ENCODE data around the gene ITGA7. TPM values are rescaled to one million over a fixed set of nuclear protein-coding genes. Genes with fewer than 3 reads are reported as not detected.

The ITGA7 gene
- total RNA-seq, 1 experiment from 2014 or later = 2.1 TPM

- Mint-ChIP-seq H3K27ac (ENCODE audit: low read depth, unreplicated experiment) (no peak overlapping the region), H3K36me3 (ENCODE audit: insufficient read depth, unreplicated experiment) (peaks cover 35% of the 10 kb centered on the region), H3K4me3 (ENCODE audit: unreplicated experiment) (no peak overlapping the region), H3K27me3 (ENCODE audit: insufficient read depth, unreplicated experiment) (peaks cover 12% of the 10 kb centered on the region), H3K4me1 (ENCODE audit: insufficient read depth, unreplicated experiment) (peaks cover 23% of the 10 kb centered on the region), H3K9me3 (ENCODE audit: unreplicated experiment) (no peaks in the 10 kb centered on the region)
- ChIA-PET POLR2A (interaction anchor here (0.5 to 2.7 kb wide), 5 partner anchors 8 to 228 kb away, joined by 3 to 14 read pairs (median 3); partner anchors contain the start of genes ORMDL2 and SARNP), CTCF (interaction anchor here (0.7 to 3.8 kb wide), 6 partner anchors 9 to 294 kb away, joined by 3 to 36 read pairs (median 4); partner anchors contain the start of gene CD63)
- no peak for DNase-seq (ENCODE audit: unreplicated experiment)
- BruUV-seq (replicated peaks) = no TSS peak
- intact Hi-C loops (cut with micrococcal nuclease) = no loop called here
- TF ChIP-seq CTCF (IDR thresholded peaks at IDR 0.05; ENCODE audit: unreplicated experiment) = no peak
These were observed 39.2 kb upstream of the ITGA7 start for GRCh38 chr12:55746913-55747231.

- CTCF ChIA-PET = interaction anchor here (0.5 to 3.8 kb wide), 8 partner anchors 8 to 584 kb away, joined by 3 to 36 read pairs (median 4); partner anchors contain the start of gene CD63
- no TSS peak for BruUV-seq (replicated peaks)
- no peak overlapping the region for H3K4me3 Mint-ChIP-seq (ENCODE audit: unreplicated experiment)
- intact Hi-C loops (cut with micrococcal nuclease) = no loop called here
- POLR2A ChIA-PET = interaction anchor here (0.5 to 2.7 kb wide), 5 partner anchors 8 to 1466 kb away, joined by 3 to 14 read pairs (median 3); partner anchors contain the start of genes CBX5, ORMDL2 and SARNP
- H3K27ac Mint-ChIP-seq (ENCODE audit: low read depth, unreplicated experiment) = no peak overlapping the region
- TF ChIP-seq CTCF (IDR thresholded peaks at IDR 0.05; ENCODE audit: unreplicated experiment) = no peak
- H3K27me3 Mint-ChIP-seq (ENCODE audit: insufficient read depth, unreplicated experiment) = peaks cover 17% of the 10 kb centered on the region
- no peak for DNase-seq (ENCODE audit: unreplicated experiment)
- peaks cover 30% of the 10 kb centered on the region for H3K36me3 Mint-ChIP-seq (ENCODE audit: insufficient read depth, unreplicated experiment)
- peaks cover 23% of the 10 kb centered on the region for H3K4me1 Mint-ChIP-seq (ENCODE audit: insufficient read depth, unreplicated experiment)
- no peaks in the 10 kb centered on the region for H3K9me3 Mint-ChIP-seq (ENCODE audit: unreplicated experiment)
These were observed 38.6 kb upstream of the ITGA7 start for GRCh38 chr12:55746174-55746912.

- DNase-seq (ENCODE audit: unreplicated experiment) = no peak
- Mint-ChIP-seq H3K4me1 (ENCODE audit: insufficient read depth, unreplicated experiment) (peaks cover 23% of the 10 kb centered on the region), H3K27ac (ENCODE audit: low read depth, unreplicated experiment) (no peak overlapping the region), H3K9me3 (ENCODE audit: unreplicated experiment) (no peaks in the 10 kb centered on the region), H3K36me3 (ENCODE audit: insufficient read depth, unreplicated experiment) (peaks cover 22% of the 10 kb centered on the region), H3K4me3 (ENCODE audit: unreplicated experiment) (no peak overlapping the region), H3K27me3 (ENCODE audit: insufficient read depth, unreplicated experiment) (peaks cover 17% of the 10 kb centered on the region)
- TF ChIP-seq CTCF (IDR thresholded peaks at IDR 0.05; ENCODE audit: unreplicated experiment) = no peak
- BruUV-seq (replicated peaks) = no TSS peak
- CTCF ChIA-PET = interaction anchor here (0.5 to 2.6 kb wide), 7 partner anchors 11 to 585 kb away, joined by 3 to 6 read pairs (median 4); no protein-coding TSS in a partner anchor
- intact Hi-C loops (cut with micrococcal nuclease) = no loop called here
- POLR2A ChIA-PET = interaction anchor here (0.5 to 2.4 kb wide), 3 partner anchors 12 to 1466 kb away, joined by 3 to 10 read pairs (median 5); partner anchors contain the start of gene CBX5
These were observed 37.9 kb upstream of the ITGA7 start for GRCh38 chr12:55745361-55746173.

Data from MCF 10A (cell line).